Measurements from ENCODE around the gene FAT1.
"Not testable (repeated sequence)": the region's sequence is repeated elsewhere in the genome, so short reads cannot be mapped to it uniquely, and the experiment has no call there.

The FAT1 gene

GRCh38 chr4:186695392-186695791 lies 28.3 kb downstream of the FAT1 start:
- DNase-seq: no peak

GRCh38 chr4:186693894-186694293 lies 29.8 kb downstream of the FAT1 start:
- DNase-seq: no peak

- no peak for DNase-seq
Measured at GRCh38 chr4:186693159-186693815, 30.4 kb downstream of the FAT1 start.

GRCh38 chr4:186691396-186691795 lies 32.3 kb downstream of the FAT1 start:
- no peak for DNase-seq

GRCh38 chr4:186689476-186689875 lies 34.2 kb downstream of the FAT1 start:
- DNase-seq: no peak

GRCh38 chr4:186688150-186688943 lies 35.3 kb downstream of the FAT1 start:
- DNase-seq: no peak

GRCh38 chr4:186687265-186687664 lies 36.4 kb downstream of the FAT1 start:
- no peak for DNase-seq

- no peak for DNase-seq
Measured at GRCh38 chr4:186685767-186686183, 37.9 kb downstream of the FAT1 start.

GRCh38 chr4:186684889-186685309 lies 38.8 kb downstream of the FAT1 start:
- no peak for DNase-seq

- DNase-seq: no peak
Measured at GRCh38 chr4:186684220-186684619, 39.4 kb downstream of the FAT1 start.

GRCh38 chr4:186680641-186681040 lies 43.0 kb downstream of the FAT1 start:
- DNase-seq: no peak

GRCh38 chr4:186676531-186677161 lies 47.0 kb downstream of the FAT1 start:
- no peak for DNase-seq

- no peak for DNase-seq
Measured at GRCh38 chr4:186669735-186670134, 53.9 kb downstream of the FAT1 start.

- DNase-seq: no peak
Measured at GRCh38 chr4:186669159-186669731, 54.4 kb downstream of the FAT1 start.

GRCh38 chr4:186666750-186667149 lies 56.9 kb downstream of the FAT1 start:
- no peak for DNase-seq

GRCh38 chr4:186666252-186666651 lies 57.4 kb downstream of the FAT1 start:
- DNase-seq: no peak

- no peak for DNase-seq
Measured at GRCh38 chr4:186660403-186660802, 63.3 kb downstream of the FAT1 start.

- no peak for DNase-seq
Measured at GRCh38 chr4:186659935-186660334, 63.7 kb downstream of the FAT1 start.

- not testable (repeated sequence) for DNase-seq
Measured at GRCh38 chr4:186659456-186659855, 64.2 kb downstream of the FAT1 start.

GRCh38 chr4:186658657-186659056 lies 65.0 kb downstream of the FAT1 start:
- no peak for DNase-seq

GRCh38 chr4:186657764-186658163 lies 65.9 kb downstream of the FAT1 start:
- DNase-seq: no peak

- no peak for DNase-seq
Measured at GRCh38 chr4:186653969-186654368, 69.7 kb downstream of the FAT1 start.

- no peak for DNase-seq
Measured at GRCh38 chr4:186651624-186652023, 72.0 kb downstream of the FAT1 start.

GRCh38 chr4:186651181-186651603 lies 72.5 kb downstream of the FAT1 start:
- no peak for DNase-seq

Data from NCI-H2227 treated with DMSO at 0.1 percent for 48 hours (cell line).